ENCODE results near the gene RAB1B. TPM values are rescaled to one million over a fixed set of nuclear protein-coding genes. Genes with fewer than 3 reads are reported as not detected.
"Not testable (repeated sequence)": the region's sequence is repeated elsewhere in the genome, so short reads cannot be mapped to it uniquely, and the experiment has no call there.

RAB1B gene
- total RNA-seq, 1 donor from 2014 or later, result 72.7 TPM

GRCh38 chr11:66299186-66299585 is 30.7 kb downstream of the RAB1B start:
- Histone ChIP-seq H3K27ac (no peak overlapping the region), H3K4me3 (no peak overlapping the region), H3K4me1 (no peaks in the 10 kb centered on the region), H3K36me3 (no peaks in the 10 kb centered on the region), H3K9me3 (no peaks in the 10 kb centered on the region), H3K27me3 (no peaks in the 10 kb centered on the region)
- DNase-seq (ENCODE audit: extremely low spot score in 2 of 2), result no peak
- intact Hi-C loops (cut with DNase I), result no loop called here
- TF ChIP-seq CTCF (IDR thresholded peaks at IDR 0.05), result no peak
- no peak for TF ChIP-seq POLR2A (IDR thresholded peaks at IDR 0.05)
- no peak for TF ChIP-seq POLR2AphosphoS5 (IDR thresholded peaks at IDR 0.05; ENCODE audit: insufficient read depth in 1 of 2, low read depth in 1 of 2)

- H3K4me1 ChIP-seq, result no peaks in the 10 kb centered on the region
- intact Hi-C loops (cut with DNase I), result no loop called here
- H3K36me3 ChIP-seq, result no peaks in the 10 kb centered on the region
- no peak overlapping the region for H3K27ac ChIP-seq
- H3K27me3 ChIP-seq, result no peaks in the 10 kb centered on the region
- no peak for DNase-seq (ENCODE audit: extremely low spot score in 2 of 2)
- H3K4me3 ChIP-seq, result no peak overlapping the region
- H3K9me3 ChIP-seq, result no peaks in the 10 kb centered on the region
- TF ChIP-seq POLR2A (IDR thresholded peaks at IDR 0.05), result no peak
- TF ChIP-seq CTCF (IDR thresholded peaks at IDR 0.05), result no peak
- no peak for TF ChIP-seq POLR2AphosphoS5 (IDR thresholded peaks at IDR 0.05; ENCODE audit: insufficient read depth in 1 of 2, low read depth in 1 of 2)
Measured at GRCh38 chr11:66302656-66303055, 34.2 kb downstream of the RAB1B start.

GRCh38 chr11:66309475-66309874 is 41.0 kb downstream of the RAB1B start:
- Histone ChIP-seq H3K27ac (no peak overlapping the region), H3K27me3 (no peaks in the 10 kb centered on the region), H3K4me1 (peaks cover 16% of the 10 kb centered on the region), H3K4me3 (no peak overlapping the region), H3K36me3 (no peaks in the 10 kb centered on the region), H3K9me3 (no peaks in the 10 kb centered on the region)
- DNase-seq (ENCODE audit: extremely low spot score in 2 of 2), result no peak
- intact Hi-C loops (cut with DNase I), result no loop called here
- TF ChIP-seq POLR2AphosphoS5 (IDR thresholded peaks at IDR 0.05; ENCODE audit: insufficient read depth in 1 of 2, low read depth in 1 of 2) (no peak), CTCF (IDR thresholded peaks at IDR 0.05) (no peak), POLR2A (IDR thresholded peaks at IDR 0.05) (no peak)

- no peak for TF ChIP-seq CTCF (IDR thresholded peaks at IDR 0.05)
- TF ChIP-seq POLR2A (IDR thresholded peaks at IDR 0.05), result no peak
- no peak for TF ChIP-seq POLR2AphosphoS5 (IDR thresholded peaks at IDR 0.05; ENCODE audit: insufficient read depth in 1 of 2, low read depth in 1 of 2)
- no peak overlapping the region for H3K27ac ChIP-seq
- H3K9me3 ChIP-seq, result no peaks in the 10 kb centered on the region
- intact Hi-C loops (cut with DNase I), result no loop called here
- H3K4me1 ChIP-seq, result peaks cover 24% of the 10 kb centered on the region
- H3K27me3 ChIP-seq, result no peaks in the 10 kb centered on the region
- H3K4me3 ChIP-seq, result no peak overlapping the region
- DNase-seq (ENCODE audit: extremely low spot score in 2 of 2), result no peak
- no peaks in the 10 kb centered on the region for H3K36me3 ChIP-seq
Measured at GRCh38 chr11:66310324-66310723, 41.9 kb downstream of the RAB1B start.

GRCh38 chr11:66310803-66311440 is 42.5 kb downstream of the RAB1B start:
- intact Hi-C loops (cut with DNase I); H3K27ac ChIP-seq: not testable (repeated sequence)

More at GRCh38 chr11:66310803-66311440, 42.5 kb downstream of the RAB1B start:
- H3K4me1 ChIP-seq, result peaks cover 29% of the 10 kb centered on the region
- H3K36me3 ChIP-seq; DNase-seq (ENCODE audit: extremely low spot score in 2 of 2); H3K9me3 ChIP-seq; H3K4me3 ChIP-seq; H3K27me3 ChIP-seq: not testable (repeated sequence)

Measured in vagina (tissue), 2 donors.